ENCODE measurements around the gene FRMD4A. TPM values are rescaled to one million over a fixed set of nuclear protein-coding genes. Genes with fewer than 3 reads are reported as not detected.
"Not testable (repeated sequence)": the region's sequence is repeated elsewhere in the genome, so short reads cannot be mapped to it uniquely, and the experiment has no call there.

Gene FRMD4A
- polyA plus RNA-seq, 1 of the 3 experiments (the other 2 are of a cell fraction) = 37.7 TPM

GRCh38 chr10:13829790-13830189 lies 500.9 kb downstream of the FRMD4A start (continued):
- TF ChIP-seq CTCF (IDR thresholded peaks at IDR 0.05) = no peak
- no peak for TF ChIP-seq USF2 (IDR thresholded peaks at IDR 0.05; ENCODE audit: borderline replicate concordance, low read depth, low read length)
- no peak for TF ChIP-seq MXI1 (IDR thresholded peaks at IDR 0.05; ENCODE audit: low read depth, low read length)
- no peak for TF ChIP-seq NFIC (IDR thresholded peaks at IDR 0.05; ENCODE audit: borderline replicate concordance)
- TF ChIP-seq IRF3 (IDR thresholded peaks at IDR 0.05; ENCODE audit: low read depth, low read length) = no peak

GRCh38 chr10:13828284-13828683 lies 502.4 kb downstream of the FRMD4A start:
- H3K79me2 ChIP-seq (ENCODE audit: insufficient read depth) = peaks cover 100% of the 10 kb centered on the region
- H2AFZ ChIP-seq (ENCODE audit: low read depth); DNase-seq; H3K9me2 ChIP-seq; H3F3A ChIP-seq (replicated peaks; ENCODE audit: insufficient read depth); H3K4me2 ChIP-seq; CTCF ChIA-PET; H3K27me3 ChIP-seq (ENCODE audit: insufficient read depth); POLR2A ChIA-PET; H3K27ac ChIP-seq (ENCODE audit: low read depth in 2 of 2, low read length in 1 of 2); H3K4me3 ChIP-seq (ENCODE audit: low read depth in 2 of 2, low read length in 1 of 2); H3K9ac ChIP-seq; H3K9me3 ChIP-seq: not testable (repeated sequence)
- H3K4me1 ChIP-seq (ENCODE audit: control insufficient read depth in 1 of 2, insufficient read depth in 2 of 2, low read depth in 1 of 2, low read length in 1 of 2) = peaks cover 0 to 15% of the 10 kb centered on the region in 2 experiments; a peak in 1 of 4 replicates
- H4K20me1 ChIP-seq (ENCODE audit: insufficient read depth) = peaks cover 20% of the 10 kb centered on the region; the same call in 1 of the 2 replicates
- 79% methylated on average over 6 of the region's 6 CpGs for WGBS (ENCODE audit: low lambda C conversion rate)
- peaks cover 0 to 10% of the 10 kb centered on the region in 2 experiments for H3K36me3 ChIP-seq (replicated peaks in 1 of 2; ENCODE audit: control insufficient read depth in 1 of 2, insufficient read depth in 2 of 2, low read length in 1 of 2)

GRCh38 chr10:13827076-13827797 lies 503.5 kb downstream of the FRMD4A start:
- WGBS (ENCODE audit: low lambda C conversion rate) = 85% methylated on average over 18 of the region's 18 CpGs
- Histone ChIP-seq H3K4me3 (ENCODE audit: low read depth in 2 of 2, low read length in 1 of 2) (no peak overlapping the region), H3K9me2 (no peaks in the 10 kb centered on the region), H2AFZ (ENCODE audit: low read depth) (no peak overlapping the region), H3K27me3 (ENCODE audit: insufficient read depth) (no peaks in the 10 kb centered on the region), H3K9me3 (no peaks in the 10 kb centered on the region), H3F3A (replicated peaks; ENCODE audit: insufficient read depth) (no peaks in the 10 kb centered on the region), H3K4me2 (no peak overlapping the region), H4K20me1 (ENCODE audit: insufficient read depth) (peaks cover 30% of the 10 kb centered on the region; the same call in 1 of the 2 replicates), H3K9ac (no peak overlapping the region), H3K79me2 (ENCODE audit: insufficient read depth) (peaks cover 100% of the 10 kb centered on the region), H3K27ac (ENCODE audit: low read depth in 2 of 2, low read length in 1 of 2) (no peak overlapping the region), H3K36me3 (replicated peaks in 1 of 2; ENCODE audit: control insufficient read depth in 1 of 2, insufficient read depth in 2 of 2, low read length in 1 of 2) (peaks cover 0 to 13% of the 10 kb centered on the region in 2 experiments), H3K4me1 (ENCODE audit: control insufficient read depth in 1 of 2, insufficient read depth in 2 of 2, low read depth in 1 of 2, low read length in 1 of 2) (peaks cover 0 to 19% of the 10 kb centered on the region in 2 experiments; a peak in 1 of 4 replicates)
- CTCF ChIA-PET = no interaction called here
- POLR2A ChIA-PET = no interaction called here
- TF ChIP-seq RFX5 (IDR thresholded peaks at IDR 0.05; ENCODE audit: low read length) = no peak
- TF ChIP-seq FOXJ3 (CRISPR knock-in tag; IDR thresholded peaks at IDR 0.05) = no peak
- no peak for TF ChIP-seq NFIC (IDR thresholded peaks at IDR 0.05; ENCODE audit: borderline replicate concordance)
- no peak for TF ChIP-seq POLR2AphosphoS5 (IDR thresholded peaks at IDR 0.05; ENCODE audit: low read depth, low read length)
- TF ChIP-seq RAD21 (IDR thresholded peaks at IDR 0.05; ENCODE audit: low read length) = no peak
- TF ChIP-seq MEF2A (IDR thresholded peaks at IDR 0.05; ENCODE audit: borderline replicate concordance, low read depth) = no peak
- no peak for TF ChIP-seq RCOR1 (IDR thresholded peaks at IDR 0.05; ENCODE audit: low read length)
- no peak for TF ChIP-seq JUND (IDR thresholded peaks at IDR 0.05)
- no peak for TF ChIP-seq SIN3A (IDR thresholded peaks at IDR 0.05; ENCODE audit: borderline replicate concordance, low read depth, low read length)
- DNase-seq = no peak
